IgD-negative memory B cell (primary cell): ENCODE results near the gene GALK2. TPM values are rescaled to one million over a fixed set of nuclear protein-coding genes. Genes with fewer than 3 reads are reported as not detected.
"Not testable (repeated sequence)": the region's sequence is repeated elsewhere in the genome, so short reads cannot be mapped to it uniquely, and the experiment has no call there.

ENCODE experiments used
- H3K27ac Mint-ChIP-seq, 3 donors: one replicate each; pipeline ENCODE4 v1.8.0; 2020 to 2022; ENCODE audit warnings: mild to moderate bottlenecking in 3 of 3, mixed read lengths in 3 of 3, moderate library complexity in 1 of 3
- H3K27me3 Mint-ChIP-seq: one replicate; pipeline ENCODE4 v1.8.0; 2021; ENCODE audit warnings: mixed read lengths
- H3K36me3 Mint-ChIP-seq: one replicate; pipeline ENCODE4 v1.8.0; 2020; ENCODE audit warnings: mild to moderate bottlenecking, mixed read lengths
- H3K4me1 Mint-ChIP-seq, 3 donors: one replicate each; pipeline ENCODE4 v1.8.0; 2020 to 2022; ENCODE audit warnings: mixed read lengths in 3 of 3, mild to moderate bottlenecking in 1 of 3
- H3K4me3 Mint-ChIP-seq, 4 donors: one replicate each; pipeline ENCODE4 v1.8.0; 2020 to 2022; ENCODE audit warnings: mild to moderate bottlenecking in 4 of 4, mixed read lengths in 4 of 4, moderate library complexity in 3 of 4
- H3K9me3 Mint-ChIP-seq, 3 donors: one replicate each; pipeline ENCODE4 v1.8.0; 2020 to 2021; ENCODE audit warnings: mixed read lengths in 3 of 3, mild to moderate bottlenecking in 1 of 3
- polyA plus RNA-seq: library from polyadenylated mRNA; unstranded; fragments of 300-500 nt; fragmentation: Illumina TruSeq; gene quantifications from one replicate; pipeline ENCODE4 v1.2.3, GENCODE V29; 2021

Gene GALK2
- polyA plus RNA-seq, 1 donor from 2014 or later: 16.2 TPM

- Mint-ChIP-seq H3K4me1 (peaks cover 7 to 9% (median 8%) of the 10 kb centered on the region in 3 donors), H3K27ac (no peak overlapping the region), H3K36me3 (peaks cover 18% of the 10 kb centered on the region), H3K4me3 (no peak overlapping the region), H3K9me3 (peaks cover 4 to 5% (median 4%) of the 10 kb centered on the region in 3 donors), H3K27me3 (no peaks in the 10 kb centered on the region)
These were observed 12.1 kb downstream of the GALK2 start for GRCh38 chr15:49182128-49182527.

GRCh38 chr15:49183741-49184140, 13.7 kb downstream of the GALK2 start:
- not testable (repeated sequence) for H3K9me3 Mint-ChIP-seq, H3K27ac Mint-ChIP-seq, H3K27me3 Mint-ChIP-seq
- Mint-ChIP-seq H3K4me3 (peak overlapping the region in 1 of 4 donors; percentile 17), H3K4me1 (peaks cover 8 to 10% (median 9%) of the 10 kb centered on the region in 3 donors), H3K36me3 (peaks cover 15% of the 10 kb centered on the region)

GRCh38 chr15:49185473-49185872, 15.4 kb downstream of the GALK2 start:
- H3K36me3 Mint-ChIP-seq: peaks cover 18% of the 10 kb centered on the region
- H3K4me3 Mint-ChIP-seq: no peak overlapping the region
- H3K27ac Mint-ChIP-seq: no peak overlapping the region
- H3K9me3 Mint-ChIP-seq: peaks cover 4 to 5% (median 4%) of the 10 kb centered on the region in 3 donors
- H3K4me1 Mint-ChIP-seq: peaks cover 14 to 16% (median 15%) of the 10 kb centered on the region in 3 donors
- H3K27me3 Mint-ChIP-seq: no peaks in the 10 kb centered on the region

GRCh38 chr15:49187549-49188245, 17.6 kb downstream of the GALK2 start:
- Mint-ChIP-seq H3K27me3 (no peaks in the 10 kb centered on the region), H3K9me3 (peaks cover 0 to 4% (median 2%) of the 10 kb centered on the region in 3 donors), H3K27ac (no peak overlapping the region), H3K4me3 (no peak overlapping the region), H3K4me1 (peaks cover 17 to 29% (median 28%) of the 10 kb centered on the region in 3 donors), H3K36me3 (peaks cover 18% of the 10 kb centered on the region)

GRCh38 chr15:49188933-49189332, 18.9 kb downstream of the GALK2 start:
- Mint-ChIP-seq H3K27ac (no peak overlapping the region), H3K4me1 (peaks cover 17 to 29% (median 29%) of the 10 kb centered on the region in 3 donors), H3K4me3 (no peak overlapping the region), H3K36me3 (peaks cover 16% of the 10 kb centered on the region), H3K27me3 (no peaks in the 10 kb centered on the region), H3K9me3 (peaks cover 0 to 4% (median 2%) of the 10 kb centered on the region in 3 donors)

- peaks cover 0 to 2% (median 2%) of the 10 kb centered on the region in 3 donors for H3K9me3 Mint-ChIP-seq
- H3K4me3 Mint-ChIP-seq: no peak overlapping the region
- H3K36me3 Mint-ChIP-seq: peaks cover 12% of the 10 kb centered on the region
- no peaks in the 10 kb centered on the region for H3K27me3 Mint-ChIP-seq
- no peak overlapping the region for H3K27ac Mint-ChIP-seq
- peaks cover 15 to 29% (median 28%) of the 10 kb centered on the region in 3 donors for H3K4me1 Mint-ChIP-seq
These were observed 19.6 kb downstream of the GALK2 start for GRCh38 chr15:49189631-49190030.

GRCh38 chr15:49190586-49190985, 20.5 kb downstream of the GALK2 start:
- Mint-ChIP-seq H3K36me3 (peaks cover 9% of the 10 kb centered on the region), H3K4me1 (peaks cover 13 to 29% (median 28%) of the 10 kb centered on the region in 3 donors), H3K9me3 (peaks cover 0 to 2% (median 2%) of the 10 kb centered on the region in 3 donors), H3K4me3 (no peak overlapping the region), H3K27me3 (no peaks in the 10 kb centered on the region), H3K27ac (peak overlapping the region in 1 of 3 donors; percentile 30)

GRCh38 chr15:49191892-49192291, 21.8 kb downstream of the GALK2 start:
- Mint-ChIP-seq H3K27ac (no peak overlapping the region), H3K27me3 (no peaks in the 10 kb centered on the region), H3K36me3 (peaks cover 10% of the 10 kb centered on the region), H3K4me3 (no peak overlapping the region), H3K9me3 (no peaks in the 10 kb centered on the region), H3K4me1 (peaks cover 10 to 30% (median 29%) of the 10 kb centered on the region in 3 donors)

GRCh38 chr15:49196856-49197255, 26.8 kb downstream of the GALK2 start:
- Mint-ChIP-seq H3K4me1 (peaks cover 8 to 17% (median 12%) of the 10 kb centered on the region in 3 donors), H3K27me3 (no peaks in the 10 kb centered on the region), H3K36me3 (peaks cover 12% of the 10 kb centered on the region), H3K9me3 (no peaks in the 10 kb centered on the region), H3K27ac (no peak overlapping the region), H3K4me3 (no peak overlapping the region)

- Mint-ChIP-seq H3K4me3 (no peak overlapping the region), H3K36me3 (peaks cover 15% of the 10 kb centered on the region), H3K27me3 (no peaks in the 10 kb centered on the region), H3K27ac (no peak overlapping the region), H3K4me1 (peaks cover 8 to 17% (median 10%) of the 10 kb centered on the region in 3 donors), H3K9me3 (peaks cover 0 to under 1% (median 0%) of the 10 kb centered on the region in 3 donors)
These were observed 29.6 kb downstream of the GALK2 start for GRCh38 chr15:49199666-49200065.

- Mint-ChIP-seq H3K9me3 (peaks cover 1 to 7% (median 5%) of the 10 kb centered on the region in 3 donors), H3K4me1 (peaks cover 8 to 17% (median 10%) of the 10 kb centered on the region in 3 donors), H3K36me3 (peaks cover 20% of the 10 kb centered on the region), H3K27me3 (no peaks in the 10 kb centered on the region), H3K4me3 (no peak overlapping the region), H3K27ac (no peak overlapping the region)
These were observed 30.3 kb downstream of the GALK2 start for GRCh38 chr15:49200347-49200746.

GRCh38 chr15:49208102-49208501, 38.1 kb downstream of the GALK2 start:
- Mint-ChIP-seq H3K4me1 (peaks cover 0 to 13% (median 3%) of the 10 kb centered on the region in 3 donors), H3K4me3 (peak overlapping the region in 1 of 4 donors; percentile 11), H3K36me3 (peaks cover 33% of the 10 kb centered on the region), H3K9me3 (peaks cover 16 to 26% (median 25%) of the 10 kb centered on the region in 3 donors)
- H3K27me3 Mint-ChIP-seq, H3K27ac Mint-ChIP-seq: not testable (repeated sequence)

GRCh38 chr15:49212897-49213296, 42.9 kb downstream of the GALK2 start:
- no peak overlapping the region for H3K4me3 Mint-ChIP-seq
- no peak overlapping the region for H3K27ac Mint-ChIP-seq
- H3K36me3 Mint-ChIP-seq: peaks cover 22% of the 10 kb centered on the region
- H3K9me3 Mint-ChIP-seq: peaks cover 9 to 16% (median 13%) of the 10 kb centered on the region in 3 donors
- H3K4me1 Mint-ChIP-seq: peaks cover 13 to 21% (median 14%) of the 10 kb centered on the region in 3 donors
- no peaks in the 10 kb centered on the region for H3K27me3 Mint-ChIP-seq

GRCh38 chr15:49215768-49216739, 46.0 kb downstream of the GALK2 start:
- H3K9me3 Mint-ChIP-seq: peaks cover 0 to 5% (median 2%) of the 10 kb centered on the region in 3 donors
- peak overlapping the region in 2 of 4 donors; percentile 38 to 79 for H3K4me3 Mint-ChIP-seq
- peak overlapping the region in 1 of 3 donors; percentile 7 for H3K27ac Mint-ChIP-seq
- peaks cover 34% of the 10 kb centered on the region for H3K36me3 Mint-ChIP-seq
- peaks cover 11 to 19% (median 14%) of the 10 kb centered on the region in 3 donors for H3K4me1 Mint-ChIP-seq
- H3K27me3 Mint-ChIP-seq: no peaks in the 10 kb centered on the region
